ENCODE results near the gene NTRK2.

Gene NTRK2

GRCh38 chr9:84893419-84894128, 224.0 kb downstream of the NTRK2 start:
- TF ChIP-seq ZC3H10 (CRISPR knock-in tag; IDR thresholded peaks at IDR 0.05) (no peak), GLIS3 (CRISPR knock-in tag; IDR thresholded peaks at IDR 0.05) (no peak), PPARA (CRISPR knock-in tag; IDR thresholded peaks at IDR 0.05; ENCODE audit: borderline replicate concordance) (no peak), SNAI2 (CRISPR knock-in tag; IDR thresholded peaks at IDR 0.05) (no peak), POU6F1 (CRISPR knock-in tag; IDR thresholded peaks at IDR 0.05; ENCODE audit: borderline replicate concordance, low read depth) (no peak), ARNTL (CRISPR knock-in tag; IDR thresholded peaks at IDR 0.05; ENCODE audit: borderline replicate concordance, low read depth) (no peak), ZFP30 (CRISPR knock-in tag; IDR thresholded peaks at IDR 0.05) (no peak), TSHZ2 (CRISPR knock-in tag; IDR thresholded peaks at IDR 0.05) (no peak), RARB (CRISPR knock-in tag; IDR thresholded peaks at IDR 0.05) (no peak), ZNF70 (CRISPR knock-in tag; IDR thresholded peaks at IDR 0.05) (no peak), TOX (CRISPR knock-in tag; IDR thresholded peaks at IDR 0.05; ENCODE audit: borderline replicate concordance) (no peak), ISL1 (CRISPR knock-in tag; IDR thresholded peaks at IDR 0.05) (no peak), ZNF565 (CRISPR knock-in tag; conservative IDR thresholded peaks at IDR 0.05; ENCODE audit: low read depth) (no peak), CSRNP3 (CRISPR knock-in tag; IDR thresholded peaks at IDR 0.05) (no peak), ZFP3 (CRISPR knock-in tag; IDR thresholded peaks at IDR 0.05) (no peak), ESRRG (CRISPR knock-in tag; IDR thresholded peaks at IDR 0.05) (no peak), BACH2 (CRISPR knock-in tag; IDR thresholded peaks at IDR 0.05; ENCODE audit: borderline replicate concordance) (no peak), PATZ1 (CRISPR knock-in tag; IDR thresholded peaks at IDR 0.05; ENCODE audit: borderline replicate concordance) (no peak)
- ATAC-seq: no peak

GRCh38 chr9:84894859-84895258, 225.3 kb downstream of the NTRK2 start:
- TF ChIP-seq TOX (CRISPR knock-in tag; IDR thresholded peaks at IDR 0.05; ENCODE audit: borderline replicate concordance) (no peak), ESRRG (CRISPR knock-in tag; IDR thresholded peaks at IDR 0.05) (no peak), PPARA (CRISPR knock-in tag; IDR thresholded peaks at IDR 0.05; ENCODE audit: borderline replicate concordance) (no peak), GLIS3 (CRISPR knock-in tag; IDR thresholded peaks at IDR 0.05) (no peak), OSR1 (CRISPR knock-in tag; IDR thresholded peaks at IDR 0.05) (no peak), ISL1 (CRISPR knock-in tag; IDR thresholded peaks at IDR 0.05) (no peak), BACH2 (CRISPR knock-in tag; IDR thresholded peaks at IDR 0.05; ENCODE audit: borderline replicate concordance) (no peak), RARB (CRISPR knock-in tag; IDR thresholded peaks at IDR 0.05) (no peak)
- no peak for ATAC-seq

- no peak for ATAC-seq
- TF ChIP-seq GLIS3 (CRISPR knock-in tag; IDR thresholded peaks at IDR 0.05) (no peak), POU6F1 (CRISPR knock-in tag; IDR thresholded peaks at IDR 0.05; ENCODE audit: borderline replicate concordance, low read depth) (no peak)
Measured at GRCh38 chr9:84897362-84898094, 228.0 kb downstream of the NTRK2 start.
